ENCODE results near the gene HCRTR1. TPM values are rescaled to one million over a fixed set of nuclear protein-coding genes. Genes with fewer than 3 reads are reported as not detected.

HCRTR1 gene
- total and polyA plus RNA-seq, 8 donors = 0.14 to 0.52 (median 0.19) TPM; not detected in 5

DNA sequence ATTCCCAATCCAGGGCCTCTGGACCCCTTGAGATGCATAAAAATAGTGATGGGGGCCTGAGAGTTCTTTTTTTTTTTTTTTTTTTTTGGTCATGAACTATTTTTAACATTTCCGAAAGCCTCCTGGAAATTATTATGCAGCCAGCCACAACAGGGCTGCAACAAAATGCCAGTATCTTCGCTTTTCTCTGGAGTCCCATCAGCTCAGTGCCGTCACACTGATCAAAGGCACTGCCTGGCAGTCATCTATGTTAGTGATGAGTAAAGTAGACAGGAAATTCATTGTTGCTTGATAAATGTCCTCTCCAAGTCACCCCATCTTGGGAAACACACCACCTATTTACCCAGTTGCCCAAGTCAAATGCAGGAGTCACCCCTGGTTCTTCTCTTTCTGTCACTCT, 42.4 kb downstream of the HCRTR1 start:
- DNase-seq (no peak), FAIRE-seq (no peak), ATAC-seq (no peak)
- Histone ChIP-seq H3K27ac (no peak overlapping the region), H3K36me3 (no peaks in the 10 kb centered on the region), H3K4me1 (no peaks in the 10 kb centered on the region), H3K9me3 (no peaks in the 10 kb centered on the region), H3K27me3 (no peaks in the 10 kb centered on the region), H3K4me3 (no peak overlapping the region)
- intact Hi-C loops (cut with DNase I) = loop anchor here (5.0 kb wide), 1 partner anchor 132 kb away; no protein-coding TSS in a partner anchor
- TF ChIP-seq, protein P1, sequence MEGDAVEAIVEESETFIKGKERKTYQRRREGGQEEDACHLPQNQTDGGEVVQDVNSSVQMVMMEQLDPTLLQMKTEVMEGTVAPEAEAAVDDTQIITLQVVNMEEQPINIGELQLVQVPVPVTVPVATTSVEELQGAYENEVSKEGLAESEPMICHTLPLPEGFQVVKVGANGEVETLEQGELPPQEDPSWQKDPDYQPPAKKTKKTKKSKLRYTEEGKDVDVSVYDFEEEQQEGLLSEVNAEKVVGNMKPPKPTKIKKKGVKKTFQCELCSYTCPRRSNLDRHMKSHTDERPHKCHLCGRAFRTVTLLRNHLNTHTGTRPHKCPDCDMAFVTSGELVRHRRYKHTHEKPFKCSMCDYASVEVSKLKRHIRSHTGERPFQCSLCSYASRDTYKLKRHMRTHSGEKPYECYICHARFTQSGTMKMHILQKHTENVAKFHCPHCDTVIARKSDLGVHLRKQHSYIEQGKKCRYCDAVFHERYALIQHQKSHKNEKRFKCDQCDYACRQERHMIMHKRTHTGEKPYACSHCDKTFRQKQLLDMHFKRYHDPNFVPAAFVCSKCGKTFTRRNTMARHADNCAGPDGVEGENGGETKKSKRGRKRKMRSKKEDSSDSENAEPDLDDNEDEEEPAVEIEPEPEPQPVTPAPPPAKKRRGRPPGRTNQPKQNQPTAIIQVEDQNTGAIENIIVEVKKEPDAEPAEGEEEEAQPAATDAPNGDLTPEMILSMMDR (IDR thresholded peaks at IDR 0.05) = no peak
- WGBS, 2 donors = 92 to 96% methylated on average over 3 of the region's 3 CpGs

DNA sequence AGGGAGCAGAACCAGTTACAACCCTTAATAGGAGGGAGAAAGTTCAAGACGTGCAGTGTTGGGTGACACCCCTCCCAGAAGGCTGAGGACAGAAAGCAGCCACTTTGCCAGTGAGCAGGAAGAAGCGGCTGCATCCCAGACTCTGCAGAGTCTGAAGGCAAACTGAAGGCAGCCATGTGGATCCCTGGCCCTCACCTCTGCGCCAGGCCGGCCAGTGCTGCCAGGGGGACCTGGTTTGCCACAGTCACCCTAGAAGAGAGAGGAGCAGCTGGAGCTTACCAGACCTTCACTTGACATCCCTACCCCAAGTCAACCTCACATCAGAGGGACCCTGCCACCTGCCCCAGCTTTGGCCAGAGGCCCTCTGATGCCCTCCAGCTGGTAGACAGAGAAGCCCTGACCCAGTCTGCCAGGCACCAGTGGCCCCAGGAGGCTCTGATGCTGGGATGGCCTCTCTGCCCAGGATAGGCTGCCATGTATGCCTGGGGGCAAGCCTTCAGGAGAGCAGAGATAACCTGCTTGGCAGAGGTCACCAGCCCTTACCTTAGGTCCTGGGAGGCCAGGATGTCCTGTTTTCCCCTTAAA, 43.5 kb downstream of the HCRTR1 start:
- Histone ChIP-seq H3K4me1 (no peaks in the 10 kb centered on the region), H3K27ac (no peak overlapping the region), H3K36me3 (no peaks in the 10 kb centered on the region), H3K9me3 (no peaks in the 10 kb centered on the region), H3K4me3 (no peak overlapping the region), H3K27me3 (no peaks in the 10 kb centered on the region)
- FAIRE-seq (no peak), ATAC-seq (no peak), DNase-seq (peak in 1 of 6 donors; percentile 45)
- intact Hi-C loops (cut with DNase I) = loop anchor here (5.0 kb wide), 1 partner anchor 131 kb away; no protein-coding TSS in a partner anchor
- WGBS, 2 donors = 82 to 92% methylated on average over 4 of the region's 4 CpGs
- TF ChIP-seq, protein P1 (IDR thresholded peaks at IDR 0.05) = no peak

- no peaks in the 10 kb centered on the region for H3K4me1 ChIP-seq
- 73 to 79% methylated on average over 6 of the region's 6 CpGs for WGBS, 2 donors
- H3K36me3 ChIP-seq = no peaks in the 10 kb centered on the region
- H3K9me3 ChIP-seq = no peaks in the 10 kb centered on the region
- FAIRE-seq = no peak
- H3K4me3 ChIP-seq = no peak overlapping the region
- H3K27ac ChIP-seq = no peak overlapping the region
- ATAC-seq = no peak
- intact Hi-C loops (cut with DNase I) = loop anchor here (2.0 to 5.0 kb wide), 2 partner anchors 87 to 130 kb away; no protein-coding TSS in a partner anchor
- H3K27me3 ChIP-seq = no peaks in the 10 kb centered on the region
- no peak for DNase-seq
- TF ChIP-seq, protein P1 (IDR thresholded peaks at IDR 0.05) = no peak
These were observed 44.4 kb downstream of the HCRTR1 start for GRCh38 chr1:31661856-31662255.

- TF ChIP-seq, protein P1 (IDR thresholded peaks at IDR 0.05) = no peak
- FAIRE-seq (no peak), DNase-seq (peak in 1 of 6 donors; percentile 42), ATAC-seq (no peak)
- Histone ChIP-seq H3K27ac (no peak overlapping the region), H3K27me3 (no peaks in the 10 kb centered on the region), H3K4me1 (no peaks in the 10 kb centered on the region), H3K9me3 (no peaks in the 10 kb centered on the region), H3K4me3 (no peak overlapping the region), H3K36me3 (no peaks in the 10 kb centered on the region)
- WGBS, 2 donors = 71 to 73% methylated on average over 12 of the region's 12 CpGs
- intact Hi-C loops (cut with DNase I) = loop anchor here (2.0 to 5.0 kb wide), 2 partner anchors 86 to 130 kb away; no protein-coding TSS in a partner anchor
These were observed 45.0 kb downstream of the HCRTR1 start for GRCh38 chr1:31662463-31662862.

Measured in pancreas (tissue), 10 donors.